Mesendoderm (in vitro differentiated cells): ENCODE results near the gene MCU.
"Not testable (repeated sequence)": the region's sequence is repeated elsewhere in the genome, so short reads cannot be mapped to it uniquely, and the experiment has no call there.

Experiments used
- DNase-seq: peaks from one replicate; pipeline ENCODE4 v3.0.0; 2013
- H2AK5ac ChIP-seq: 2 replicates; pipeline ENCODE4 v1.6.1; 2013; ENCODE audit warnings: low read length, inconsistent platforms
- H2BK120ac ChIP-seq: 2 replicates; pipeline ENCODE4 v1.6.1; 2013; ENCODE audit warnings: low read depth, mild to moderate bottlenecking, low read length, moderate library complexity, mixed read lengths
- H2BK15ac ChIP-seq: replicated peaks from 2 replicates; pipeline ENCODE4 v1.6.1; 2013; ENCODE audit warnings: low read depth, mild to moderate bottlenecking, moderate library complexity
- H2BK5ac ChIP-seq: 2 replicates; pipeline ENCODE4 v1.6.1; 2013; ENCODE audit warnings: low read length, inconsistent platforms
- H3K18ac ChIP-seq: 2 replicates; pipeline ENCODE4 v1.6.1; 2013; ENCODE audit warnings: mild to moderate bottlenecking, low read length, mixed read lengths
- H3K23ac ChIP-seq: one replicate; pipeline ENCODE4 v1.6.1; 2013; ENCODE audit warnings: low read length
- H3K27ac ChIP-seq: 2 replicates; pipeline ENCODE4 v1.5.1; 2013; ENCODE audit warnings: low read depth, mild to moderate bottlenecking, inconsistent platforms, low read length, moderate library complexity
- H3K27me3 ChIP-seq: 2 replicates; pipeline ENCODE4 v1.6.1; 2013; ENCODE audit warnings: low read length, control low read depth, mild to moderate bottlenecking, inconsistent platforms; ENCODE audit not compliant: insufficient read depth, poor library complexity
- H3K36me3 ChIP-seq: 2 replicates; pipeline ENCODE4 v1.6.1; 2013; ENCODE audit warnings: low read length, inconsistent platforms; ENCODE audit not compliant: control insufficient read depth, insufficient read depth
- H3K4ac ChIP-seq: one replicate; pipeline ENCODE4 v1.6.1; 2013; ENCODE audit warnings: low read depth, mild to moderate bottlenecking, low read length, moderate library complexity
- H3K4me1 ChIP-seq: 2 replicates; pipeline ENCODE4 v1.6.1; 2013; ENCODE audit warnings: low read depth, low read length, inconsistent platforms; ENCODE audit not compliant: control insufficient read depth
- H3K4me2 ChIP-seq: 2 replicates; pipeline ENCODE4 v1.6.1; 2013; ENCODE audit warnings: low read length
- H3K4me3 ChIP-seq: 2 replicates; pipeline ENCODE4 v1.5.1; 2013; ENCODE audit warnings: mild to moderate bottlenecking, low read length
- H3K56ac ChIP-seq: one replicate; pipeline ENCODE4 v1.6.1; 2013; ENCODE audit warnings: low read length
- H3K79me1 ChIP-seq: 2 replicates; pipeline ENCODE4 v1.6.1; 2013; ENCODE audit warnings: low read length, inconsistent platforms
- H3K79me2 ChIP-seq: 2 replicates; pipeline ENCODE4 v1.6.1; 2013; ENCODE audit warnings: mild to moderate bottlenecking, low read length; ENCODE audit not compliant: control insufficient read depth, insufficient read depth
- H3K9ac ChIP-seq: 2 replicates; pipeline ENCODE4 v1.6.1; 2013; ENCODE audit warnings: low read length, inconsistent platforms
- H4K5ac ChIP-seq: one replicate; pipeline ENCODE4 v1.6.1; 2013; ENCODE audit warnings: low read length
- H4K8ac ChIP-seq: one replicate; pipeline ENCODE4 v1.6.1; 2013; ENCODE audit warnings: low read depth, mild to moderate bottlenecking, control low read depth, low read length, moderate library complexity
- WGBS: extraction: QIAGEN DNeasy Blood & Tissue Kit; methylation state at CpG from one replicate; pipeline ENCODE4 v1.1.7; 2013; ENCODE audit warnings: low lambda C conversion rate, missing lambda C conversion rate; ENCODE audit not compliant: insufficient coverage; ENCODE audit errors: extremely low coverage; 5-methylcytosine and 5-hydroxymethylcytosine counted together

MCU gene

GRCh38 chr10:72903941-72904446 lies 212.1 kb downstream of the MCU start:
- not testable (repeated sequence) for H3K23ac ChIP-seq, H3K4me2 ChIP-seq, H3K79me1 ChIP-seq, DNase-seq, H3K18ac ChIP-seq, H2BK5ac ChIP-seq, H3K79me2 ChIP-seq, H3K9ac ChIP-seq, H2BK15ac ChIP-seq, H4K8ac ChIP-seq, H2BK120ac ChIP-seq, H2AK5ac ChIP-seq, H3K27me3 ChIP-seq, H3K4ac ChIP-seq, H3K56ac ChIP-seq, H3K27ac ChIP-seq, H4K5ac ChIP-seq, H3K36me3 ChIP-seq, H3K4me1 ChIP-seq, H3K4me3 ChIP-seq
- WGBS = no CpG with 5 or more reads among the region's 15 CpGs

GRCh38 chr10:72904806-72905205 lies 212.9 kb downstream of the MCU start:
- no peak for DNase-seq
- H3K4ac ChIP-seq = no peak overlapping the region
- H3K27me3 ChIP-seq = no peaks in the 10 kb centered on the region
- no peaks in the 10 kb centered on the region for H3K79me1 ChIP-seq
- no peak overlapping the region for H3K18ac ChIP-seq
- H3K4me1 ChIP-seq = no peaks in the 10 kb centered on the region
- H4K5ac ChIP-seq = no peak overlapping the region
- H2AK5ac ChIP-seq = no peak overlapping the region
- no peak overlapping the region for H4K8ac ChIP-seq
- H3K4me2 ChIP-seq = no peak overlapping the region
- no peak overlapping the region for H2BK5ac ChIP-seq
- H3K4me3 ChIP-seq = no peak overlapping the region
- no peak overlapping the region for H2BK15ac ChIP-seq
- no peak overlapping the region for H3K27ac ChIP-seq
- no peak overlapping the region for H3K23ac ChIP-seq
- no peak overlapping the region for H3K56ac ChIP-seq
- no peak overlapping the region for H2BK120ac ChIP-seq
- WGBS = no CpG with 5 or more reads among the region's 3 CpGs
- no peaks in the 10 kb centered on the region for H3K79me2 ChIP-seq
- H3K36me3 ChIP-seq = no peaks in the 10 kb centered on the region
- no peak overlapping the region for H3K9ac ChIP-seq

- Histone ChIP-seq H3K4ac (no peak overlapping the region), H4K5ac (no peak overlapping the region), H3K36me3 (no peaks in the 10 kb centered on the region), H2BK120ac (no peak overlapping the region), H2AK5ac (no peak overlapping the region), H2BK15ac (no peak overlapping the region), H3K18ac (no peak overlapping the region), H3K27ac (no peak overlapping the region), H3K79me1 (no peaks in the 10 kb centered on the region), H3K56ac (no peak overlapping the region), H3K27me3 (no peaks in the 10 kb centered on the region), H3K79me2 (no peaks in the 10 kb centered on the region), H2BK5ac (no peak overlapping the region), H3K23ac (no peak overlapping the region), H3K4me2 (no peak overlapping the region), H3K9ac (no peak overlapping the region), H3K4me1 (no peaks in the 10 kb centered on the region), H3K4me3 (no peak overlapping the region), H4K8ac (no peak overlapping the region)
- DNase-seq = no peak
- no CpG with 5 or more reads among the region's 6 CpGs for WGBS
Measured at GRCh38 chr10:72906446-72906845, 214.5 kb downstream of the MCU start.

- H3K23ac ChIP-seq = no peak overlapping the region
- no peak overlapping the region for H3K18ac ChIP-seq
- H2BK5ac ChIP-seq = no peak overlapping the region
- no peak overlapping the region for H4K8ac ChIP-seq
- H3K27ac ChIP-seq = no peak overlapping the region
- no peaks in the 10 kb centered on the region for H3K4me1 ChIP-seq
- no peak overlapping the region for H2BK15ac ChIP-seq
- H2AK5ac ChIP-seq = no peak overlapping the region
- H3K9ac ChIP-seq = no peak overlapping the region
- H3K36me3 ChIP-seq = no peaks in the 10 kb centered on the region
- H2BK120ac ChIP-seq = no peak overlapping the region
- H3K4me3 ChIP-seq = no peak overlapping the region
- no peaks in the 10 kb centered on the region for H3K79me1 ChIP-seq
- no peak overlapping the region for H3K4ac ChIP-seq
- no peak overlapping the region for H3K4me2 ChIP-seq
- no peak for DNase-seq
- no peak overlapping the region for H4K5ac ChIP-seq
- no peaks in the 10 kb centered on the region for H3K27me3 ChIP-seq
- H3K79me2 ChIP-seq = no peaks in the 10 kb centered on the region
- H3K56ac ChIP-seq = no peak overlapping the region
Measured at GRCh38 chr10:72910705-72911104, 218.8 kb downstream of the MCU start.

- no peak overlapping the region for H2BK5ac ChIP-seq
- no peak overlapping the region for H2BK120ac ChIP-seq
- WGBS = no CpG with 5 or more reads among the region's 2 CpGs
- H3K4me1 ChIP-seq = no peaks in the 10 kb centered on the region
- H3K79me1 ChIP-seq = no peaks in the 10 kb centered on the region
- no peak overlapping the region for H3K27ac ChIP-seq
- no peak for DNase-seq
- no peak overlapping the region for H4K8ac ChIP-seq
- H3K36me3 ChIP-seq = no peaks in the 10 kb centered on the region
- no peak overlapping the region for H4K5ac ChIP-seq
- no peak overlapping the region for H3K9ac ChIP-seq
- H3K56ac ChIP-seq = no peak overlapping the region
- H3K23ac ChIP-seq = no peak overlapping the region
- H3K4ac ChIP-seq = no peak overlapping the region
- H3K4me2 ChIP-seq = no peak overlapping the region
- no peak overlapping the region for H2BK15ac ChIP-seq
- no peaks in the 10 kb centered on the region for H3K27me3 ChIP-seq
- H2AK5ac ChIP-seq = no peak overlapping the region
- no peak overlapping the region for H3K4me3 ChIP-seq
- H3K18ac ChIP-seq = no peak overlapping the region
- no peaks in the 10 kb centered on the region for H3K79me2 ChIP-seq
Measured at GRCh38 chr10:72911758-72912157, 219.8 kb downstream of the MCU start.

- Histone ChIP-seq H3K27ac (no peak overlapping the region), H2AK5ac (no peak overlapping the region), H3K56ac (no peak overlapping the region), H2BK15ac (no peak overlapping the region), H3K36me3 (no peaks in the 10 kb centered on the region), H3K23ac (no peak overlapping the region), H3K79me1 (no peaks in the 10 kb centered on the region), H4K8ac (no peak overlapping the region), H3K4ac (no peak overlapping the region), H2BK120ac (no peak overlapping the region), H4K5ac (no peak overlapping the region), H3K4me1 (no peaks in the 10 kb centered on the region), H3K4me2 (no peak overlapping the region), H3K27me3 (no peaks in the 10 kb centered on the region), H3K4me3 (no peak overlapping the region), H3K79me2 (no peaks in the 10 kb centered on the region), H3K18ac (no peak overlapping the region), H3K9ac (no peak overlapping the region), H2BK5ac (no peak overlapping the region)
- no CpG with 5 or more reads among the region's 4 CpGs for WGBS
- DNase-seq = no peak
Measured at GRCh38 chr10:72912736-72913135, 220.8 kb downstream of the MCU start.
